ENCODE data around the gene RYR2.

The RYR2 gene

DNA sequence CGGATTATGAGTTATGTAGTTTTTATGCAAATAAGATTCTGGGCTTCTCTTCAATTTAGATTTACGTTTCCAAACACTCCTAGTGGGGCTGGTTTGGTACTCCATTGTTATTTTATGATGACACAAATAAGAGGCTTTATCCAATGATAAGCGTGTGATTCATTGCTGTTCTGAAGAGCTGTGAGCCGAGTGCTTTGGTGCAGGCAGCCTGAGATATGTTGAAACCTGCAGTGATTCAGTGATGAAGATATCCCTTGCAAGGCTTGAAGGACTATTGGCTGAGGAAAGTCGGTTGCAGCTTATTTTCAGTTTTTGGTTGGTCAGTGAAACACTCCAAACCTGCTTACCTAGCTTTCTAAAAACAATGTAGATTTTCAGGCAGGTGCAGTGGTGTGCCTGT is 112.2 kb downstream of the RYR2 start:
- no CpG with 5 or more reads among the region's 5 CpGs for WGBS (ENCODE audit: insufficient coverage, insufficient read length)
- no peaks in the 10 kb centered on the region for H3K27me3 ChIP-seq (ENCODE audit: control insufficient read depth, insufficient read depth, low read length)
- no peak for DNase-seq (ENCODE audit: low read depth, low spot score)
- H3K9me3 ChIP-seq (ENCODE audit: control insufficient read depth, insufficient read depth, low read length) = no peaks in the 10 kb centered on the region
- 0 out of 2 replicates have a peak, but pooled peaks cover 2% of the 10 kb centered on the region for H3K36me3 ChIP-seq (ENCODE audit: control insufficient read depth, insufficient read depth, low read length)
- no peak overlapping the region for H3K4me3 ChIP-seq (ENCODE audit: low read length)
- H3K27ac ChIP-seq (ENCODE audit: low read length) = no peak overlapping the region
- peaks cover 2% of the 10 kb centered on the region; the same call in 1 of the 2 replicates for H3K4me1 ChIP-seq (ENCODE audit: control insufficient read depth, insufficient read depth, low read length)

DNA sequence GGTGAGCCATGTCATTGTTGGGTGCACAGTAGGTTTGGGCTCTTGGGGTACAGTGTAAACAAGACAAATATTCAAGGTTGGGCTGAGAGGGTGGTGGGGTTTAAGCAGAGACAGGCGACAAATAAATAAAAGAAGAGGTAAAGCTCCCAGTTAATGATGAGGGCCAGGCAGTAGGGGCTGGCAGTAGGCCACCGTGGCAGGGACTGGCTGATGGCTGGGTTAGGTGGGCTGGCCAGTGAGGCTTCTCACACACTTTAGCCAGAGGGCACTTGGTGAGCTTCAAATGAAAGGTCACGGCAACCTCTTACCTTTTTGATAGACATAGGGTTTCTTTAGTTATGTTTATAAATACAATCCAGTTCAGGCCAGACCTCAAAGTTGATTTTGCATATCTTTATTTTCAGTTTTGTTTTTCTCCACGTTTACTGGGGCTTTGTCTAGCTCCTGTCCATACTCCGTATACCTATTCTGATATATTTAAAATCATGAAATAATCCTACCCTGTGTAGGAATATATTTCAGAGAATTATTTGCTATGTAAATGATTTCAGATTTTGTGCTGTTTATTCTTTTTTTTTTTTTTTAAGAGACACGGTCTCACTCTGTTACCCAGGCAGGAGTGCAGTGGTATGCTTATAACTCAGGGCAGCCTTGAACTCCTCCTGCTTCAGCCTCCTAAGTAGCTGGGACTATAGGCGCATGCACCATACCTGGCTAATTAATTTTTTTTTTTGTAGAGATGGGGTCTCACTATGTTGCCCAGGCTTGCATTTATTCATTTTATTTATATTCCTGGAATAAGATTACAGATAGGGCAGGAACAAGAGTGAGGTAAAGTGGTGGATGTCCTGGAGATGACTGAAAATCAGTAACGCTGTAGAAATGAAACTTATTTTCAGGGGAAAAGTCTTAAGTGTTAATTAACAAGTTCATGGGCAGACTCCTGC is 122.7 kb downstream of the RYR2 start:
- no peaks in the 10 kb centered on the region for H3K36me3 ChIP-seq (ENCODE audit: control insufficient read depth, insufficient read depth, low read length)
- H3K27ac ChIP-seq (ENCODE audit: low read length) = no peak overlapping the region
- no peaks in the 10 kb centered on the region for H3K9me3 ChIP-seq (ENCODE audit: control insufficient read depth, insufficient read depth, low read length)
- H3K4me3 ChIP-seq (ENCODE audit: low read length) = no peak overlapping the region
- WGBS (ENCODE audit: insufficient coverage, insufficient read length) = no CpG with 5 or more reads among the region's 8 CpGs
- H3K4me1 ChIP-seq (ENCODE audit: control insufficient read depth, insufficient read depth, low read length) = no peaks in the 10 kb centered on the region
- DNase-seq (ENCODE audit: low read depth, low spot score) = no peak
- no peaks in the 10 kb centered on the region for H3K27me3 ChIP-seq (ENCODE audit: control insufficient read depth, insufficient read depth, low read length)

DNA sequence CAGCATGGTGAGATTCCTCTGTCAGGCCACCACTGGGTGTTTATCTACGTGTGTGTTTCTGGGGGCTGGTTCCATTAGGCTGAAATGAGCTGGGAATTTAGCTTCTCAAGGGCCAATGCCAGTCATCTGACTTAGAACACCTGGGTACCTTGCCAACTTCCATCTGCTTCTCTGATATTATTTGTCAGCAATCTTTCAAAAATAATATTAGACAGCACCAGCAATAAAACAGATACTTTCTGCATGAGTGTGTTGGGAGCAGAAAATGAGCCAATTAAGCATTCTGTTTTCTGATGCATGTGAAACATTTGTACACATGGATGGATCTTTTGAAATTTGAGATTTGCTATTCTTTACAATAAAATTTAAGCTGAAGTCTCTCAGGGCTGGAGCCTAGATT is 124.1 kb downstream of the RYR2 start:
- WGBS (ENCODE audit: insufficient coverage, insufficient read length) = no CpG with 5 or more reads among the region's 1 CpG
- Histone ChIP-seq H3K4me3 (ENCODE audit: low read length) (no peak overlapping the region), H3K36me3 (ENCODE audit: control insufficient read depth, insufficient read depth, low read length) (no peaks in the 10 kb centered on the region), H3K27me3 (ENCODE audit: control insufficient read depth, insufficient read depth, low read length) (no peaks in the 10 kb centered on the region), H3K9me3 (ENCODE audit: control insufficient read depth, insufficient read depth, low read length) (no peaks in the 10 kb centered on the region), H3K4me1 (ENCODE audit: control insufficient read depth, insufficient read depth, low read length) (no peaks in the 10 kb centered on the region), H3K27ac (ENCODE audit: low read length) (no peak overlapping the region)
- DNase-seq (ENCODE audit: low read depth, low spot score) = no peak

DNA sequence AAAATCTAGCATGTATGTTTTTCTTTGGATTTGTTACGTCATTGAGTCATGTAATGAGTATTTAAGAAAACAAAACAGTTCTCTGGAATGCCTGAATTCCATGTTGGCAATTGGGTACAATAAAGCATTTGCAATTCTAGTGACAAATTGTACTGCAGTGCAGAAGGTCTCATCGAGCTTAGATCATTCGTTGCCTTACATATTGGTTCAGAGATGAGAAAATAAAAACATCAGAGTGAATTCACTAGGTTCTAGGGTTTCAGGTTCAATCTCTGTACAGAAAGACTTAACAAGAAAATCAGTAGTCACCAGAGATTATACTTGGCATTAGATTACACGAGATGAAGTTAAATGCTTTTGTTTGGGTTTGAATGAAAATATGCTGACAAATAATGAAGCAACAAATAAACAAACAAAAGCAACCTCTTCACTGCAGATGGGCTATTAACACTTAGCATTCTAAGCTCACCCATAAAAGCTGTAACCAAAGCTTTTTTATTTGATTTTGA is 124.7 kb downstream of the RYR2 start:
- Histone ChIP-seq H3K27me3 (ENCODE audit: control insufficient read depth, insufficient read depth, low read length) (no peaks in the 10 kb centered on the region), H3K27ac (ENCODE audit: low read length) (no peak overlapping the region), H3K4me1 (ENCODE audit: control insufficient read depth, insufficient read depth, low read length) (no peaks in the 10 kb centered on the region), H3K36me3 (ENCODE audit: control insufficient read depth, insufficient read depth, low read length) (no peaks in the 10 kb centered on the region), H3K4me3 (ENCODE audit: low read length) (no peak overlapping the region), H3K9me3 (ENCODE audit: control insufficient read depth, insufficient read depth, low read length) (no peaks in the 10 kb centered on the region)
- WGBS (ENCODE audit: insufficient coverage, insufficient read length) = no CpG with 5 or more reads among the region's 4 CpGs
- no peak for DNase-seq (ENCODE audit: low read depth, low spot score)

DNA sequence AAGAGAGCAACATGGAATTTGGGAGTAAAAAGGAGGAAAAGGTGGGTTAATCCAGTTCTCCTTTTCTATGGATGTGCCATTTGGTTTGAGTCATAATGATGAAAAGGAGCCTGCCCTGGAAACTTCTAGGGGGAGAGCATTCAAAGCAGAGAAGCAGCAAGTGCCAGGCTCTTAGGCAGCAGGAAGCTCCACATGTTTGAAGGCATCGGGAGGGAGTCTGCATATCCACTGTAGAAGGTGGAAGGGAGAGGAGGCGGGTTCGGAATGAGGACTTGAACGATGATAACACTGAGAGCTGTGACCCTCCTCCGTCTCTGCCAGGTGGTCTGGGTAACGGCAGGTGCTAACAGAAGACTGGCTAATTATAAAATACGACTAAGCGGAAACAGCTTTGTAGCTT is 128.2 kb downstream of the RYR2 start:
- Histone ChIP-seq H3K4me1 (ENCODE audit: control insufficient read depth, insufficient read depth, low read length) (no peaks in the 10 kb centered on the region), H3K27ac (ENCODE audit: low read length) (no peak overlapping the region), H3K36me3 (ENCODE audit: control insufficient read depth, insufficient read depth, low read length) (no peaks in the 10 kb centered on the region), H3K9me3 (ENCODE audit: control insufficient read depth, insufficient read depth, low read length) (no peaks in the 10 kb centered on the region), H3K4me3 (ENCODE audit: low read length) (no peak overlapping the region), H3K27me3 (ENCODE audit: control insufficient read depth, insufficient read depth, low read length) (no peaks in the 10 kb centered on the region)
- DNase-seq (ENCODE audit: low read depth, low spot score) = no peak
- WGBS (ENCODE audit: insufficient coverage, insufficient read length) = no CpG with 5 or more reads among the region's 8 CpGs

DNA sequence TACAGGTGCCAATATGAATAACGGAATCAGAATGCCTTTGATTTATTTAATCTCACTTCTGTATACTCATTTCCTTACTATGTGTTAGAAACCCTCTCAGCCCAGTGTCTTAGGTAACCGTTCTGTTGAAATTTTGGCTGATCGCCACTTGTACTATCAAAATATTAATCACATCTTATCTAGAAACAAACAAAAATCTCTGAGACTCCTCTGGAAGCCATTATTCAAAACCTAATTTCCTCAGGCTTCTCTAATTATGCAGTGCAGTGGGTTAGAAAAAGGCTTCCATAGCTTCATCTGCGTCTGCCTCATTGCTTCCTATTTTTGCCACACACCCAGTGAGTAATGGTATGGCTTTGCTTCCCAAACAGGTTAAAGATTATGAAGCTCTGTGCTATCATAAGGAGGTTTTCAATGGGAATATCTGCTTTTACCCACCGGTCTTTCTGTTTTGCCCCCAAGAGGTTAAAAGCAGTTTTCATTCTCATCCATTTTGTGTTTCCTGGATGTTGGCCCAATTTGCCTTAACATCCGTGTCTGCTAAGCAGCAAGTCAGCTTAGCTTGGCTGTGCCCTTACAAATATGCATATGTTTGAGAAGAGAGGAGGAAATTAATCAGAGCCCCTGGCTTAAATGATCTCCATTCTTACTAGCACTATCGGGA is 129.6 kb downstream of the RYR2 start:
- no peak overlapping the region for H3K4me3 ChIP-seq (ENCODE audit: low read length)
- no peaks in the 10 kb centered on the region for H3K9me3 ChIP-seq (ENCODE audit: control insufficient read depth, insufficient read depth, low read length)
- H3K27ac ChIP-seq (ENCODE audit: low read length) = no peak overlapping the region
- H3K4me1 ChIP-seq (ENCODE audit: control insufficient read depth, insufficient read depth, low read length) = no peaks in the 10 kb centered on the region
- no peaks in the 10 kb centered on the region for H3K27me3 ChIP-seq (ENCODE audit: control insufficient read depth, insufficient read depth, low read length)
- H3K36me3 ChIP-seq (ENCODE audit: control insufficient read depth, insufficient read depth, low read length) = no peaks in the 10 kb centered on the region
- DNase-seq (ENCODE audit: low read depth, low spot score) = no peak
- no CpG with 5 or more reads among the region's 7 CpGs for WGBS (ENCODE audit: insufficient coverage, insufficient read length)

DNA sequence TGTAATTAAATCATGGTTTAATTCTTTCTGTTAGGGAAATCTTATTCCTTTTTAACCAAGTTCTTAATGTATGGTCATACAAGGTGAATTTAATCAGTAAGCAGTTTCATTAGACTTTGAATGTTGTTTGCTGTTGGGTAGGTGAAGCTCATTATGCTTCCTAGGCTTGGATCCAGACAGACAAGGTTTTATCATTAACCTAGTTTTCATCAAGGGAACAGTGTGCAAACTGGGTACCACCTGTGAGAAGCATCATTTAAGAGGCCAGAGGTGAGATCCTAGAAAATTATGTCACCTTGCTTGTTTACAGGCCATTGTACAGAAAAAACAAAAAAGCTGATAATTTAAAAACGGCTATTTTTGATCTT is 130.1 kb downstream of the RYR2 start:
- no peak overlapping the region for H3K27ac ChIP-seq (ENCODE audit: low read length)
- H3K4me3 ChIP-seq (ENCODE audit: low read length) = no peak overlapping the region
- H3K27me3 ChIP-seq (ENCODE audit: control insufficient read depth, insufficient read depth, low read length) = no peaks in the 10 kb centered on the region
- H3K9me3 ChIP-seq (ENCODE audit: control insufficient read depth, insufficient read depth, low read length) = no peaks in the 10 kb centered on the region
- H3K4me1 ChIP-seq (ENCODE audit: control insufficient read depth, insufficient read depth, low read length) = no peaks in the 10 kb centered on the region
- no peak for DNase-seq (ENCODE audit: low read depth, low spot score)
- no peaks in the 10 kb centered on the region for H3K36me3 ChIP-seq (ENCODE audit: control insufficient read depth, insufficient read depth, low read length)
- WGBS (ENCODE audit: insufficient coverage, insufficient read length) = no CpG with 5 or more reads among the region's 1 CpG

DNA sequence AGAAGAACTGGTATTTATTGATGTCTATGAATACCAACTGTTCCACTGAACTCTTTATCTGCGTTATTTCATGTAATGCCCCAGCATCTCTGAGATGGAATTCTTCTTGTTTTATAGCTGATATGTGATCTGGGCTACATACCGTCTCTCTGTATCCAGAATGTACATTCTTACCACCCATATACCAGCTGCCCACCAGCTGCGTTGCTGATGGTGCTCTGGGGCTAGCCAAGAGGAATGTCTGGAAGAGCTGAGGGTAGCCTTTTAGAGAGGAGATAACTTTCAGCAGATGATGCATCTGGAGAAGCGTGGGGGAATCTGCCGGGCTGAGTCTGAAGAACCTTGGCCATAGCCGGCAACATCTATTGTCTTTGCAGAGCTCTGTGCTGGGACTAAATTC is 137.5 kb downstream of the RYR2 start:
- Histone ChIP-seq H3K36me3 (ENCODE audit: control insufficient read depth, insufficient read depth, low read length) (no peaks in the 10 kb centered on the region), H3K27me3 (ENCODE audit: control insufficient read depth, insufficient read depth, low read length) (no peaks in the 10 kb centered on the region), H3K27ac (ENCODE audit: low read length) (no peak overlapping the region), H3K4me3 (ENCODE audit: low read length) (no peak overlapping the region), H3K4me1 (ENCODE audit: control insufficient read depth, insufficient read depth, low read length) (no peaks in the 10 kb centered on the region), H3K9me3 (ENCODE audit: control insufficient read depth, insufficient read depth, low read length) (no peaks in the 10 kb centered on the region; the same call in 1 of the 2 replicates)
- DNase-seq (ENCODE audit: low read depth, low spot score) = no peak
- WGBS (ENCODE audit: insufficient coverage, insufficient read length) = no CpG with 5 or more reads among the region's 6 CpGs

DNA sequence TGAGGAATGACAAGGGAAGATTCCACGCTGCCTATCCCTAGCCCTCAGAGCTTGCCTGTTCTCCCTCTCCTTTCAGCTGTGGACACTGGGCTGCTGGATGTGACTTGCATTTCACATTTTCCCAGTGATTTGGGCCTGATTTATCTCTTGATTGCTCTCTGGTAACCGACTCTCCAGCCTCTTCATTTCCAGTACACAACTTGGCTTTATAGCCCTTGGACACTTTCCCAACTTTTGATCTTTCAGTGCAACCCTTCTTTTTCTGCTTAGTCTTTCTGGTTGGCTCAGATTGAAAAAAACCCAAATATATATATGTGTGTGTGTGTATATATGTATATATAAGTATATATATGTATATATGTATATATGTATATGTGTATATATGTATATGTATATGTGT is 138.3 kb downstream of the RYR2 start:
- no CpG with 5 or more reads among the region's 2 CpGs for WGBS (ENCODE audit: insufficient coverage, insufficient read length)
- H3K9me3 ChIP-seq (ENCODE audit: control insufficient read depth, insufficient read depth, low read length) = no peaks in the 10 kb centered on the region; the same call in 1 of the 2 replicates
- H3K4me1 ChIP-seq (ENCODE audit: control insufficient read depth, insufficient read depth, low read length) = no peaks in the 10 kb centered on the region
- H3K27ac ChIP-seq (ENCODE audit: low read length) = no peak overlapping the region
- no peaks in the 10 kb centered on the region for H3K27me3 ChIP-seq (ENCODE audit: control insufficient read depth, insufficient read depth, low read length)
- no peaks in the 10 kb centered on the region for H3K36me3 ChIP-seq (ENCODE audit: control insufficient read depth, insufficient read depth, low read length)
- H3K4me3 ChIP-seq (ENCODE audit: low read length) = no peak overlapping the region
- no peak for DNase-seq (ENCODE audit: low read depth, low spot score)

DNA sequence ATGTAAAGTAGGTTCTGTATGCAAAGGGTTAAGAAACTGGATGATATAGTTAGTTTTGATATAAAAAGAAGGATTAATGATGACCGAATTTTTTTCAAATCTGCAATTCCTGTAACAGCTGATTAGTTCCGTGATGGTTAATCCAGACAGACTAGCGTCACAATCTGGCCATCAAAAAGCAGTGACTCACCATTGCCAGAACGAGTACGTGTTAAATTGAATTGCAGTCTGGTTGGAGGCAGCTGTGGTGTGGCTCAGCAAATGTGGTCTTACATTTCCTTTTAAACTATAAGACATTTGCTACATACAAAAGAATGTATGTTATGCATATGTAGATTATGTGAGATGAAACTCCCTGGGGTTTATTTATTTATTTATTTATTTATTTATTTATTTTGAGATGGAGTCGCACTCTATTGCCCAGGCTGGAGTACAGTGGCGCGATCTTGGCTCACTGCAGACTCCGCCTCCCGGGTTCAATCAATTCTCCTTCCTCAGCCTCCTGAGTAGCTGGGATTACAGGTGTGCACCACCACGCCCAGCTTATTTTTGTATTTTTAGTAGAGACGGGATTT is 139.8 kb downstream of the RYR2 start:
- WGBS (ENCODE audit: insufficient coverage, insufficient read length) = 100% methylated on average over 1 of the region's 12 CpGs
- Histone ChIP-seq H3K4me1 (ENCODE audit: control insufficient read depth, insufficient read depth, low read length) (no peaks in the 10 kb centered on the region; the same call in 1 of the 2 replicates), H3K27ac (ENCODE audit: low read length) (no peak overlapping the region), H3K4me3 (ENCODE audit: low read length) (no peak overlapping the region), H3K36me3 (ENCODE audit: control insufficient read depth, insufficient read depth, low read length) (no peaks in the 10 kb centered on the region), H3K27me3 (ENCODE audit: control insufficient read depth, insufficient read depth, low read length) (no peaks in the 10 kb centered on the region), H3K9me3 (ENCODE audit: control insufficient read depth, insufficient read depth, low read length) (no peaks in the 10 kb centered on the region; the same call in 1 of the 2 replicates)
- DNase-seq (ENCODE audit: low read depth, low spot score) = no peak

Data from iPS DF 6.9 (cell line).